ENCODE measurements around the gene SPRED2. TPM values are rescaled to one million over a fixed set of nuclear protein-coding genes. Genes with fewer than 3 reads are reported as not detected.

Gene SPRED2
- total and polyA plus RNA-seq, 2 of the 8 experiments (the other 6 are each of a cell fraction or from before 2014, with no cell fraction given): 15.3 to 22.5 TPM

DNA sequence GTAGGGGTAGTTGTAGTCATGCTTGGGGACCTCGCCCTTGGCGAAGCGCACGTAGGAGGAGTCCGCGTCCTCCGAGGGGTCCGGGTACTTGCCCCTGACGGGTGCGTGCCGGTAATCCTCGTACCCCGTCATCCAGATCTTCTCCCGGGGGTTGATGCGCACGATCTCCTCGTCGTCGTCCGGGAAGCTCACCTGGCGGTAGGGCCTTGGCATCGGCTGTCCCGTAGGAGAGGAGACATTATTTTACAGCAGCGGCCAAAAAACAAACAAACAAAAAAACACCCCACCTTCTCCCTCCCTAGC, 118.5 kb downstream of the SPRED2 start:
- H3K4me3 ChIP-seq (ENCODE audit: extremely low read depth in 1 of 4, insufficient read depth in 2 of 4, low read depth in 3 of 4, low read length in 4 of 4): no peak overlapping the region
- no peak overlapping the region for H2BK120ac ChIP-seq (replicated peaks; ENCODE audit: low read depth, low read length)
- no peaks in the 10 kb centered on the region for H3K27me3 ChIP-seq (replicated peaks in 1 of 4; ENCODE audit: control insufficient read depth in 3 of 4, extremely low read depth in 1 of 4, insufficient read depth in 3 of 4, low read length in 3 of 4)
- H3K4me2 ChIP-seq (ENCODE audit: insufficient read depth in 1 of 2, low read depth in 2 of 2, low read length in 2 of 2): no peak overlapping the region
- H2BK12ac ChIP-seq (ENCODE audit: low read depth, low read length): no peak overlapping the region
- H3K56ac ChIP-seq (replicated peaks; ENCODE audit: insufficient read length, low read depth, low read length): no peak overlapping the region
- POLR2A ChIA-PET (ENCODE audit: partially characterized antibody): no interaction called here
- no peak overlapping the region for H2BK15ac ChIP-seq (ENCODE audit: low read length)
- H2BK5ac ChIP-seq (ENCODE audit: low read depth, low read length): no peak overlapping the region
- no peak overlapping the region for H2AFZ ChIP-seq (ENCODE audit: low read length)
- 95% methylated on average over 21 of the region's 24 CpGs; no CpG with 5 or more reads in 1 of the 2 experiments for WGBS, 2 experiments (ENCODE audit: extremely low coverage in 1 of 2, insufficient coverage in 1 of 2, insufficient read length in 1 of 2, insufficient replicate concordance in 2 of 2, low coverage in 1 of 2, low lambda C conversion rate in 2 of 2, missing lambda C conversion rate in 1 of 2)
- H3K36me3 ChIP-seq (ENCODE audit: control insufficient read depth in 2 of 4, insufficient read depth in 4 of 4, low read length in 3 of 4): peaks cover 0 to 6% (median 0%) of the 10 kb centered on the region in 4 experiments; a peak in 1 of 8 replicates
- H2AK5ac ChIP-seq (ENCODE audit: low read depth, low read length): no peak overlapping the region
- no peaks in the 10 kb centered on the region for H3K79me2 ChIP-seq (ENCODE audit: control insufficient read depth in 1 of 2, insufficient read depth in 2 of 2, low read length in 2 of 2)
- H4K8ac ChIP-seq (ENCODE audit: extremely low read depth, insufficient read depth, low read length): 0 out of 2 replicates have a peak overlapping the region, but pooled peaks have one; percentile 41
- no peak overlapping the region for H3K18ac ChIP-seq (ENCODE audit: extremely low read depth, low read length)
- CTCF ChIA-PET (ENCODE audit: partially characterized antibody): no interaction called here
- FAIRE-seq: no peak
- H4K5ac ChIP-seq (ENCODE audit: insufficient read length, low read depth, low read length): no peak overlapping the region
- H3K9ac ChIP-seq (replicated peaks in 1 of 4; ENCODE audit: extremely low read depth in 1 of 4, low read depth in 3 of 4, low read length in 3 of 4): no peak overlapping the region
- H3K27ac ChIP-seq (ENCODE audit: low read depth, low read length): no peak overlapping the region
- TF ChIP-seq GTF2F1 (IDR thresholded peaks at IDR 0.05; ENCODE audit: borderline replicate concordance, low read depth, low read length): no peak
- no peak for TF ChIP-seq SP4 (IDR thresholded peaks at IDR 0.05; ENCODE audit: low read length)
- no peak overlapping the region for H3K4ac ChIP-seq (replicated peaks; ENCODE audit: insufficient read length, low read depth, low read length)
- no peaks in the 10 kb centered on the region; the same call in 1 of the 2 replicates for H3K23me2 ChIP-seq (ENCODE audit: low read depth, low read length)
- H4K91ac ChIP-seq (replicated peaks; ENCODE audit: insufficient read length, low read length): no peak overlapping the region
- no peaks in the 10 kb centered on the region for H3K4me1 ChIP-seq (replicated peaks in 1 of 4; ENCODE audit: control insufficient read depth in 3 of 4, insufficient read depth in 4 of 4, low read length in 3 of 4)
- no peak overlapping the region for H3K23ac ChIP-seq (ENCODE audit: insufficient read length)
- no peaks in the 10 kb centered on the region for H3K9me3 ChIP-seq (ENCODE audit: insufficient read depth in 2 of 2, low read depth in 1 of 2, low read length in 1 of 2)
- no peaks in the 10 kb centered on the region; the same call in 1 of the 2 replicates for H3K79me1 ChIP-seq (ENCODE audit: low read depth, low read length)
- H3K14ac ChIP-seq (ENCODE audit: insufficient read length): no peak overlapping the region
- no peak for DNase-seq (ENCODE audit: low read depth in 1 of 2, low spot score in 2 of 2)
- H2BK20ac ChIP-seq (ENCODE audit: low read length): no peak overlapping the region
- H4K20me1 ChIP-seq (replicated peaks in 1 of 2; ENCODE audit: control insufficient read depth in 1 of 2, insufficient read depth in 2 of 2, low read length in 2 of 2): peaks cover 0 to 3% of the 10 kb centered on the region in 2 experiments

Data from H1 (cell line).